AG10803 (cell line): ENCODE measurements around the gene XG.
A peak's percentile ranks its signal among the peaks of the same experiment; 100 is the strongest.

Experiments used
- DNase-seq: peaks from one replicate; pipeline ENCODE4 v3.0.0; 2010; ENCODE audit warnings: low read depth
- H3K4me3 ChIP-seq: 2 replicates; pipeline ENCODE4 v1.5.1; 2011; ENCODE audit warnings: mild to moderate bottlenecking, low read length, control low read depth
- CTCF ChIP-seq: conservative IDR thresholded peaks from 2 replicates; pipeline ENCODE4 v1.5.1; 2011; ENCODE audit warnings: mild to moderate bottlenecking, low read length, control low read depth, inconsistent platforms

The XG gene

GRCh38 chrX:2710041-2710840 is 41.6 kb upstream of the XG start:
- DNase-seq = peak; percentile 83
- peak overlapping the region; percentile 51 for H3K4me3 ChIP-seq
- no peak for TF ChIP-seq CTCF

- DNase-seq = no peak
- no peak overlapping the region for H3K4me3 ChIP-seq
- TF ChIP-seq CTCF = no peak
These were observed 40.4 kb upstream of the XG start for GRCh38 chrX:2711441-2711840.

GRCh38 chrX:2712428-2712827 is 39.4 kb upstream of the XG start:
- H3K4me3 ChIP-seq = no peak overlapping the region
- no peak for DNase-seq
- no peak for TF ChIP-seq CTCF

GRCh38 chrX:2712890-2713840 is 38.7 kb upstream of the XG start:
- H3K4me3 ChIP-seq = no peak overlapping the region
- no peak for TF ChIP-seq CTCF
- DNase-seq = no peak

- TF ChIP-seq CTCF = no peak
- DNase-seq = no peak
- no peak overlapping the region for H3K4me3 ChIP-seq
These were observed 37.3 kb upstream of the XG start for GRCh38 chrX:2714551-2714950.

- no peak for DNase-seq
- no peak for TF ChIP-seq CTCF
- H3K4me3 ChIP-seq = no peak overlapping the region
These were observed 36.7 kb upstream of the XG start for GRCh38 chrX:2715066-2715600.
